Renal cortex interstitium (tissue), 11 donors: ENCODE results near the gene FCN2. TPM values are rescaled to one million over a fixed set of nuclear protein-coding genes. Genes with fewer than 3 reads are reported as not detected.

Experiments
- DNase-seq, 11 donors: peaks; one replicate each; pipeline ENCODE4 v3.0.0-alpha.2; 2013; ENCODE audit warnings: low read depth in 9 of 11, low spot score in 4 of 11; ENCODE audit errors: extremely low read depth in 1 of 11
- polyA plus RNA-seq, 3 donors: library from polyadenylated mRNA; unstranded; fragments of 120-200 nt; gene quantifications; one replicate each; pipeline ENCODE4 v1.2.1, GENCODE V29; 2013; ENCODE audit not compliant: insufficient read length in 3 of 3

Gene FCN2
- polyA plus RNA-seq, 3 donors: 0.41 to 0.93 (median 0.52) TPM

GRCh38 chr9:134884492-134884891, 3.9 kb downstream of the FCN2 start:
- no peak for DNase-seq

GRCh38 chr9:134885001-134885678, 4.5 kb downstream of the FCN2 start:
- no peak for DNase-seq

GRCh38 chr9:134885679-134886412, 5.2 kb downstream of the FCN2 start:
- no peak for DNase-seq

- DNase-seq: no peak
These were observed 5.9 kb downstream of the FCN2 start for GRCh38 chr9:134886413-134886913.

- DNase-seq: no peak
These were observed 6.6 kb downstream of the FCN2 start for GRCh38 chr9:134887219-134887618.

- DNase-seq: no peak
These were observed 7.3 kb downstream of the FCN2 start for GRCh38 chr9:134887686-134888602.

GRCh38 chr9:134888603-134889190, 8.1 kb downstream of the FCN2 start:
- no peak for DNase-seq

- DNase-seq: no peak
These were observed 9.0 kb downstream of the FCN2 start for GRCh38 chr9:134889386-134890154.

- DNase-seq: no peak
These were observed 9.5 kb downstream of the FCN2 start for GRCh38 chr9:134890155-134890495.

GRCh38 chr9:134891053-134891452, 10.4 kb downstream of the FCN2 start:
- no peak for DNase-seq

- no peak for DNase-seq
These were observed 11.1 kb downstream of the FCN2 start for GRCh38 chr9:134891713-134892112.

- DNase-seq: no peak
These were observed 11.6 kb downstream of the FCN2 start for GRCh38 chr9:134892221-134892620.

- DNase-seq: no peak
These were observed 12.3 kb downstream of the FCN2 start for GRCh38 chr9:134892820-134893420.

GRCh38 chr9:134894136-134894860, 13.7 kb downstream of the FCN2 start:
- no peak for DNase-seq

- DNase-seq: no peak
These were observed 14.5 kb downstream of the FCN2 start for GRCh38 chr9:134895097-134895496.

GRCh38 chr9:134895567-134895907, 14.9 kb downstream of the FCN2 start:
- no peak for DNase-seq

GRCh38 chr9:134895908-134896833, 15.6 kb downstream of the FCN2 start:
- no peak for DNase-seq
